ENCODE results near the gene FANCL.
"Not testable (repeated sequence)": the region's sequence is repeated elsewhere in the genome, so short reads cannot be mapped to it uniquely, and the experiment has no call there.

FANCL gene

GRCh38 chr2:58138396-58139030, 102.6 kb downstream of the FANCL start:
- DNase-seq = no peak

GRCh38 chr2:58137856-58138255, 103.3 kb downstream of the FANCL start:
- DNase-seq = no peak

- no peak for DNase-seq
These were observed 103.9 kb downstream of the FANCL start for GRCh38 chr2:58137221-58137620.

- DNase-seq = no peak
These were observed 105.3 kb downstream of the FANCL start for GRCh38 chr2:58135861-58136260.

- DNase-seq = no peak
These were observed 107.7 kb downstream of the FANCL start for GRCh38 chr2:58133395-58133794.

- DNase-seq = no peak
These were observed 109.7 kb downstream of the FANCL start for GRCh38 chr2:58131191-58132011.

GRCh38 chr2:58130238-58130637, 110.9 kb downstream of the FANCL start:
- no peak for DNase-seq

GRCh38 chr2:58127111-58127510, 114.0 kb downstream of the FANCL start:
- DNase-seq = no peak

GRCh38 chr2:58122540-58122939, 118.6 kb downstream of the FANCL start:
- DNase-seq = no peak

- DNase-seq = no peak
These were observed 119.1 kb downstream of the FANCL start for GRCh38 chr2:58122040-58122439.

- no peak for DNase-seq
These were observed 120.4 kb downstream of the FANCL start for GRCh38 chr2:58120626-58121229.

- not testable (repeated sequence) for DNase-seq
These were observed 127.6 kb downstream of the FANCL start for GRCh38 chr2:58113563-58113962.

GRCh38 chr2:58110765-58111164, 130.4 kb downstream of the FANCL start:
- DNase-seq = no peak

- no peak for DNase-seq
These were observed 131.6 kb downstream of the FANCL start for GRCh38 chr2:58109481-58109880.

All from activated naive CD4-positive, alpha-beta T cell (primary cell).